AG09319 (cell line): ENCODE results near the gene CERS1.

ENCODE experiments used
- DNase-seq: peaks from one replicate; pipeline ENCODE4 v3.0.0-alpha.2; 2010; ENCODE audit warnings: low read depth; ENCODE audit errors: extremely low read depth
- TF ChIP-seq, protein P1 (sequence below): IDR thresholded peaks from 2 replicates; pipeline ENCODE4 v1.5.1; 2011; ENCODE audit warnings: low read depth, mild to moderate bottlenecking, inconsistent platforms, low read length, moderate library complexity

Gene CERS1

DNA sequence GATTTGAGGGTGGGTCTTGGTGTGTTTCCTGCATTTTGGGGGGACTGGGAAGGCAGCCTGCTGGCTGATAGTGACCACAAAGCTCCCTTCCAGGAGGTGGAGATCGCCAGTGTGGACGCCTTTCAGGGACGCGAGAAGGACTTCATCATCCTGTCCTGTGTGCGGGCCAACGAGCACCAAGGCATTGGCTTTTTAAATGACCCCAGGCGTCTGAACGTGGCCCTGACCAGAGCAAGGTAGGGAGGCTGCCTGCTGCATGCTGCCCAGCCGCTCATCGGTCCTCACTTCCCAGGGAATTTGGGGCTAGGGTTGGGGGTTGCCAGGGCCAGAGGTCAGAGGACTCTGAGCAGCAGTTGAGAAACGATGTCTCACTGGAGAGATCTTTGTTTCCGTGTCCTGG, 34.0 kb downstream of the CERS1 start:
- TF ChIP-seq, protein P1, sequence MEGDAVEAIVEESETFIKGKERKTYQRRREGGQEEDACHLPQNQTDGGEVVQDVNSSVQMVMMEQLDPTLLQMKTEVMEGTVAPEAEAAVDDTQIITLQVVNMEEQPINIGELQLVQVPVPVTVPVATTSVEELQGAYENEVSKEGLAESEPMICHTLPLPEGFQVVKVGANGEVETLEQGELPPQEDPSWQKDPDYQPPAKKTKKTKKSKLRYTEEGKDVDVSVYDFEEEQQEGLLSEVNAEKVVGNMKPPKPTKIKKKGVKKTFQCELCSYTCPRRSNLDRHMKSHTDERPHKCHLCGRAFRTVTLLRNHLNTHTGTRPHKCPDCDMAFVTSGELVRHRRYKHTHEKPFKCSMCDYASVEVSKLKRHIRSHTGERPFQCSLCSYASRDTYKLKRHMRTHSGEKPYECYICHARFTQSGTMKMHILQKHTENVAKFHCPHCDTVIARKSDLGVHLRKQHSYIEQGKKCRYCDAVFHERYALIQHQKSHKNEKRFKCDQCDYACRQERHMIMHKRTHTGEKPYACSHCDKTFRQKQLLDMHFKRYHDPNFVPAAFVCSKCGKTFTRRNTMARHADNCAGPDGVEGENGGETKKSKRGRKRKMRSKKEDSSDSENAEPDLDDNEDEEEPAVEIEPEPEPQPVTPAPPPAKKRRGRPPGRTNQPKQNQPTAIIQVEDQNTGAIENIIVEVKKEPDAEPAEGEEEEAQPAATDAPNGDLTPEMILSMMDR, result no peak
- DNase-seq, result no peak

DNA sequence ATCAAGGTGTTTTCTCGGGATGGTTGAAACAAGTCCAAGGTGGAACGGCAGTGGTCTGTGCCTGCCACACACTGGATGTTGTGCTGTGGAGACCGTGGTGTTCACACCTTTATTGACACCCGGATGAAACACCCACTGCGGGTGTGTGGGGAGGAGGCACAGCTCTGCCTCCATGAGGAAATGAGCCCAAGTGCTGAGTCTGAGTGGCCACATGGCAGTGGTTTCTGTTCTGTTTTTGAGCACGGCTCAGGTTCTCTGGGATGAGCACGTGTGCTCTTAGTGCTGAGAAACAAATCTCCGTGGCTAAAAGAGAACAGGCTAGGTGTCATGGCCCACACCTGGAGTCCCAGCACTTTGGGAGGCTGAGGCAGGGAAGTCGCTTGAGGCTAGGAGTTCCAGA, 34.7 kb downstream of the CERS1 start:
- TF ChIP-seq, protein P1, result no peak
- no peak for DNase-seq

DNA sequence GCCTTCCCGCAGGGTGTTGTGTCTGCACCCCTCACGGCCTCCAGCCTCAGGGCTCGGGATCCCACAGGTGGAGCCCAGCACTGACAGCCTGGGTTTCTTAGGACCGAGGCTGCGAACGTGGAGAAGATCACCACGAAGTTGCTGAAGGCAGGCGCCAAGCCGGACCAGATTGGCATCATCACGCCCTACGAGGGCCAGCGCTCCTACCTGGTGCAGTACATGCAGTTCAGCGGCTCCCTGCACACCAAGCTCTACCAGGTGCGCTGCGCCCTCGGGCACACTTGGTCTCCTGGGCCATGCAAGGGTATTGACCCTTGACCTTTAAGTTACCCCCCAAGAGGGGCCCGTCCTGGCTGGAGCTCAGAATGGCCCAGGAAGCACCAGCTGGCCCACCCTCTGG, 35.2 kb downstream of the CERS1 start:
- no peak for DNase-seq
- TF ChIP-seq, protein P1, result no peak

DNA sequence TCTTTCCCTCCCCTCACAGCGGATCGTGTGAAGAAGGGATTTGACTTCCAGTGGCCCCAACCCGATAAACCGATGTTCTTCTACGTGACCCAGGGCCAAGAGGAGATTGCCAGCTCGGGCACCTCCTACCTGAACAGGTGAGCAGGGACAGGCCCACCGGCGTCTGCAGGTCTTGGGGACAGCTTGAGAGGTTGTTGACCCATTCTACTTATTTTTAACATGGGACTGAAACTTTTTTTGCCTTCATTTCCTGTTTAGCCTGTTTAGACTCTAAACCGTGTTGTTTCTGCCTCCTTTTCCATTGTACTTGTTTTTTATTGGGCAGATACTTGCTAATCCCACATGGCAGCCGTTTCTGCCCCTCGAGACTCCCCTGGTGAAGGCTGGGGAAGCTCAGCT, 35.7 kb downstream of the CERS1 start:
- no peak for DNase-seq
- TF ChIP-seq, protein P1, result no peak

DNA sequence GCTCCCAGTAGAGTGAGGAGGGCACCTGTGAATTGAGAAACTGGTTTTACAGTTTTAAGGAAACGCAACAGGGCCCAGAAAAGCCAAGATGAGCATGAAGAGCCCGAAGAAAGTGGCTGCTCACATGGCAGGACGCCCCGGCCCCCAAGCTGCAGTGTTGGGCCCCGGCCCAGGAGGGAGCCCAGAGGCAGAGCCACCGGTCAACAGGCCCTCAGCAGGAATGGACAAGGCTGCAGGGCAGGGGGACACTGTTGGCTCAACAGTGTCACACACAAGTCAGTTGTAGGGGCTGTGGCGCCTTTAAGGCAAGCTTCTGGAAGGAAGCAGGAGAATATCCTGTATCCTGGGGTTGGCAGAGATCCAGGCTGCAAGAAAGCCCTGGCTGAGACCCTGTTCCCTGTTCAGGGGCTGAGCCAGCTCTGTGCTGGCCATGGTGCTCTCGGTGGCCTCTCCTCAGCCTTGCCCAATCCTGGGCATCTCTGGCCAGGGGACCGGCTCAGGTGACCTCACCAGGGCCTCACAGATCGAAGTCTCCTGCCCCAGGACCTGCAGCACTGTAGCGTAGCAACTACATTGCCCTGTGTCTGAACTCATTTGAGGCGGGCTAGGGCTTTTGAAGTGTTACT, 36.2 kb downstream of the CERS1 start:
- no peak for DNase-seq
- TF ChIP-seq, protein P1, result no peak

DNA sequence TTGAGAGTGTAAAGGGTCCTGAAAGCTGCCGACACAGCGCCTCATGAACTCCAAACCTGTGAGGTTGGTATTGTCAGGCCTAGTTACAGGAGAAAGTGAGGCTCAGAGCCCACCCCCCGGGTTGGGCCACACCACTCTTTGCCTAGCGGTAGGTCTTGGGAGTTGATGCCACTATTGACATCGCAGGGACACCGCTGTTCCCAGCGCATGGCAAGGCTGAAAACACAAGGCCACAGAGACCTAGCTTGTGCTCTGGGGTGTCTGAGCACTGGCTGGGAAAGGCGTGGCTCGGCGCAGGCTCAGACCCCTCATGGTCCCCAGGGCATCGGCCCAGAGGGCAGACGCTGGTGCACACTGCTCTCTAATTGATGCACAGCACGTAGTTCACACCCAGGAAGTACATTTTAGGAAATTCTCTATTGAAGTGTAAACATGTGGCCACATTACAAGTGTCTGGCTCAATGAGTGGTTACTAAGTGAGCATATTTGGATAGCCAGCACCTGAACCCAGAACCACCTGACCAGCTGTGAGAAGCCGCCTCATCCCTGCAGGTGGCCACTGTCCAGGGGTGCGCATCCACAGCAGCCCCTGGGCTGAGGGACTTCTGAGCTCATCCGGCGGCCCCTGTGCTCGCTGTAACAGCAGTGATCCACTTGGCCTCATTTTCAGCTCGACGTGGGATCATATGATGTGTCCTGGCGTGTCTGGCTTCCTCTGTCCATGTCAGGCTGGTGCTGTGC, 36.9 kb downstream of the CERS1 start:
- TF ChIP-seq, protein P1, result no peak
- no peak for DNase-seq

DNA sequence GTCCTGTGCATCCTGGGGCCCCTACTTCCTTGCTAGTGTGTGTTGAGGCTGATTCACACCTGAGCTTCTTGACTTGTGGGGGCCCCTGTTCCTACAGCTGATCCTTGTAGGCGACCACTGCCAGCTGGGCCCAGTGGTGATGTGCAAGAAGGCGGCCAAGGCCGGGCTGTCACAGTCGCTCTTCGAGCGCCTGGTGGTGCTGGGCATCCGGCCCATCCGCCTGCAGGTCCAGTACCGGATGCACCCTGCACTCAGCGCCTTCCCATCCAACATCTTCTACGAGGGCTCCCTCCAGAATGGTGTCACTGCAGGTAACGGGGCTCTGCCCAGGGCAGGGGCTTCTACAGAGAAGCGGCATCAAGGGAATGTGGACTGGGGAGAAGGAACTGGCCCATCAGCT, 38.7 kb downstream of the CERS1 start:
- DNase-seq, result no peak
- TF ChIP-seq, protein P1, result no peak
